H9 (cell line): Measurements from ENCODE around the gene KIAA0930. TPM values are rescaled to one million over a fixed set of nuclear protein-coding genes. Genes with fewer than 3 reads are reported as not detected.
"Not testable (repeated sequence)": the region's sequence is repeated elsewhere in the genome, so short reads cannot be mapped to it uniquely, and the experiment has no call there.

Experiments used
- DNase-seq: peaks from one replicate; pipeline ENCODE4 v3.0.0-alpha.2; 2017
- H2AFZ ChIP-seq: one replicate; pipeline ENCODE4 v1.6.1; 2013; ENCODE audit warnings: mild to moderate bottlenecking, low read length, control low read depth, moderate library complexity
- H2AK5ac ChIP-seq: 2 replicates; pipeline ENCODE4 v1.6.1; 2013; ENCODE audit warnings: low read length, control low read depth, mixed read lengths; ENCODE audit not compliant: insufficient read length
- H2BK120ac ChIP-seq: one replicate; pipeline ENCODE4 v1.6.1; 2013; ENCODE audit warnings: low read depth, mild to moderate bottlenecking, low read length, control low read depth, inconsistent platforms; ENCODE audit not compliant: poor library complexity, severe bottlenecking
- H2BK12ac ChIP-seq: 2 replicates; pipeline ENCODE4 v1.6.1; 2013; ENCODE audit warnings: low read length, control low read depth, mixed read lengths, low read depth; ENCODE audit not compliant: insufficient read length
- H2BK15ac ChIP-seq: 2 replicates; pipeline ENCODE4 v1.6.1; 2013; ENCODE audit warnings: low read depth, low read length, control low read depth
- H2BK20ac ChIP-seq: one replicate; pipeline ENCODE4 v1.6.1; 2013; ENCODE audit warnings: low read depth, mild to moderate bottlenecking, low read length, control low read depth, inconsistent platforms; ENCODE audit not compliant: poor library complexity, severe bottlenecking
- H2BK5ac ChIP-seq: 2 replicates; pipeline ENCODE4 v1.6.1; 2013; ENCODE audit warnings: low read length, control low read depth, mixed read lengths; ENCODE audit not compliant: insufficient read length
- H3K14ac ChIP-seq: 2 replicates; pipeline ENCODE4 v1.6.1; 2013; ENCODE audit warnings: low read length, control low read depth; ENCODE audit not compliant: insufficient read depth
- H3K18ac ChIP-seq: 2 replicates; pipeline ENCODE4 v1.6.1; 2013; ENCODE audit warnings: low read depth, mild to moderate bottlenecking, mixed read lengths, low read length, control low read depth; ENCODE audit not compliant: insufficient read length
- H3K23ac ChIP-seq: 2 replicates; pipeline ENCODE4 v1.6.1; 2013; ENCODE audit warnings: low read length, control low read depth, mixed read lengths, low read depth; ENCODE audit not compliant: insufficient read length
- H3K23me2 ChIP-seq: 2 replicates; pipeline ENCODE4 v1.6.1; 2013; ENCODE audit warnings: low read depth, mild to moderate bottlenecking, mixed read lengths, low read length, control low read depth; ENCODE audit not compliant: insufficient read length, poor library complexity, severe bottlenecking
- H3K27ac ChIP-seq: 2 replicates; pipeline ENCODE4 v1.5.1; 2013; ENCODE audit warnings: low read length, control low read depth, mixed read lengths, low read depth; ENCODE audit not compliant: insufficient read length
- H3K27me3 ChIP-seq: 2 replicates; pipeline ENCODE4 v1.6.1; 2013; ENCODE audit warnings: low read length, control low read depth, inconsistent platforms; ENCODE audit not compliant: insufficient read depth
- H3K4ac ChIP-seq: 2 replicates; pipeline ENCODE4 v1.6.1; 2013; ENCODE audit warnings: low read depth, mild to moderate bottlenecking, control low read depth, inconsistent platforms, low read length, moderate library complexity
- H3K4me1 ChIP-seq: 2 replicates; pipeline ENCODE4 v1.6.1; 2013; ENCODE audit warnings: low read length, control low read depth, inconsistent platforms; ENCODE audit not compliant: insufficient read depth
- H3K4me2 ChIP-seq: 2 replicates; pipeline ENCODE4 v1.6.1; 2013; ENCODE audit warnings: low read length, control low read depth, mixed read lengths; ENCODE audit not compliant: insufficient read length, insufficient read depth
- H3K56ac ChIP-seq: 2 replicates; pipeline ENCODE4 v1.6.1; 2013; ENCODE audit warnings: low read depth, mild to moderate bottlenecking, mixed read lengths, low read length, control low read depth; ENCODE audit not compliant: insufficient read length
- H3K79me1 ChIP-seq: 2 replicates; pipeline ENCODE4 v1.6.1; 2013; ENCODE audit warnings: low read depth, mild to moderate bottlenecking, moderate library complexity, low read length, control low read depth, inconsistent platforms; ENCODE audit not compliant: insufficient read depth, poor library complexity, severe bottlenecking
- H3K79me2 ChIP-seq: 2 replicates; pipeline ENCODE4 v1.6.1; 2013; ENCODE audit warnings: low read length, control low read depth, inconsistent platforms; ENCODE audit not compliant: insufficient read depth
- H3K9ac ChIP-seq: 2 replicates; pipeline ENCODE4 v1.6.1; 2013; ENCODE audit warnings: low read length, control low read depth, mixed read lengths; ENCODE audit not compliant: insufficient read length; ENCODE audit errors: extremely low read depth
- H3K9me3 ChIP-seq: one replicate; pipeline ENCODE4 v1.6.1; 2013; ENCODE audit warnings: low read depth, low read length, inconsistent platforms; ENCODE audit not compliant: control insufficient read depth
- H3T11ph ChIP-seq: one replicate; pipeline ENCODE4 v1.6.1; 2013; ENCODE audit warnings: mild to moderate bottlenecking, low read length, control low read depth, inconsistent platforms
- H4K20me1 ChIP-seq: one replicate; pipeline ENCODE4 v1.6.1; 2013; ENCODE audit not compliant: control insufficient read depth, insufficient read length, insufficient read depth
- H4K5ac ChIP-seq: 2 replicates; pipeline ENCODE4 v1.6.1; 2013; ENCODE audit warnings: low read depth, mild to moderate bottlenecking, mixed read lengths, low read length, control low read depth; ENCODE audit not compliant: insufficient read length
- H4K8ac ChIP-seq: replicated peaks from 2 replicates; pipeline ENCODE4 v1.6.1; 2013; ENCODE audit warnings: low read length, control low read depth, mixed read lengths, low read depth; ENCODE audit not compliant: insufficient read length
- H4K91ac ChIP-seq: 2 replicates; pipeline ENCODE4 v1.6.1; 2013; ENCODE audit warnings: low read depth, mild to moderate bottlenecking, moderate library complexity, mixed read lengths, low read length, control low read depth; ENCODE audit not compliant: insufficient read length
- H3K27ac Mint-ChIP-seq, 3 experiments: 2 replicates in 2 of 3; 3 replicates in 1 of 3; pipeline ENCODE4 v1.8.0; 2020 to 2021; ENCODE audit warnings: mixed read lengths in 3 of 3, mild to moderate bottlenecking in 1 of 3, moderate library complexity in 1 of 3
- H3K27me3 Mint-ChIP-seq: 2 replicates; pipeline ENCODE4 v1.8.0; 2021; ENCODE audit warnings: low read depth, mild to moderate bottlenecking, moderate library complexity, mixed read lengths
- H3K36me3 Mint-ChIP-seq, 3 experiments: 2 replicates in 2 of 3; 3 replicates in 1 of 3; pipeline ENCODE4 v1.8.0; 2020 to 2021; ENCODE audit warnings: low read depth in 3 of 3, mixed read lengths in 3 of 3; ENCODE audit not compliant: insufficient read depth in 1 of 3
- H3K4me1 Mint-ChIP-seq, 2 experiments: 2 replicates each; pipeline ENCODE4 v1.8.0; 2020; ENCODE audit warnings: mixed read lengths in 2 of 2
- H3K4me3 Mint-ChIP-seq, 2 experiments: 2 replicates in 1 of 2; 3 replicates in 1 of 2; pipeline ENCODE4 v1.8.0; 2020 to 2021; ENCODE audit warnings: mild to moderate bottlenecking in 2 of 2, mixed read lengths in 2 of 2, moderate library complexity in 1 of 2
- H3K9me3 Mint-ChIP-seq, 2 experiments: 2 replicates in 1 of 2; 3 replicates in 1 of 2; pipeline ENCODE4 v1.8.0; 2020; ENCODE audit warnings: mild to moderate bottlenecking in 2 of 2, mixed read lengths in 2 of 2, moderate library complexity in 1 of 2
- WGBS: extraction: QIAGEN DNeasy Blood & Tissue Kit; methylation state at CpG from one replicate; pipeline ENCODE4 v1.1.7; 2013; ENCODE audit warnings: missing lambda C conversion rate, low lambda C conversion rate, mixed read lengths; ENCODE audit not compliant: insufficient read length; ENCODE audit errors: extremely low coverage; 5-methylcytosine and 5-hydroxymethylcytosine counted together
- total RNA-seq: library from RNA; stranded (reverse); gene quantifications from 2 replicates; pipeline ENCODE4 v1.2.1, GENCODE V29; 2021
- TF ChIP-seq, protein P1 (sequence below): fragments of 200-600 bp; sonication (generic); conservative IDR thresholded peaks from 3 replicates; pipeline ENCODE4 v1.8.0; 2021; ENCODE audit warnings: antibody characterized with exemption, mild to moderate bottlenecking

KIAA0930 gene
- total RNA-seq, 1 experiment from 2014 or later, result 46.2 TPM

DNA sequence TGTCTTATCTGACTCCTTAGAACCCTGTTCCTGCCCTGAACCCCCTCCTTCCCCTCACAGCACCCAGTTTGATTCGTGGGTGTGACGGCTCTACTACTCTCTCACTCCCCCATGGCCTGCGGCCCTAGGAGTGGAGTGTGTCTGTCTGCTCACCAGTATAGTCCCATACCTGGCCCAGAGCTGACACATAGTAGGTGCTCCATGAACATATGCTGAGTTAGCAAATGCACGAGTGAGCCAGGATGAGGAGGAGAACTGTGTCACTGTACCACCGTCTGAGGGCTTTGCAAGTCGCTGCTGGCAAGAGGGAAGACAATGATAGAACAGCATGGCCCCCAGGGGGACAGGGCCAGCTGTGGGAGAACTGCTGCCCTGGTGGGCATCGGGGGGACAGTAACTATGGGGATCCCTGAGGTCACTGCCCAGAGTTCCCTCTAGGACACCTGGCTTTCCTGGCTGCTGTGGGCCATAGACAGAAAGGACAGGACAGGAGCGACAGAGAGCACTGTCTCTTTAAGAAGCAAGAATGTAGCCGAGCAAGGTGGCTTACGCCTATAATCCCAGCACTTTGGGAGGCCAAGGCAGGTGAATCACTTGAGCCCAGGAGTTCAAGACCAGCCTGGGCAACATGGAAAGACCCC, 19.2 kb upstream of the KIAA0930 start:
- Histone ChIP-seq H3K4me2 (no peak overlapping the region), H3K14ac (no peak overlapping the region; the same call in 1 of the 2 replicates), H2BK20ac (no peak overlapping the region), H2AFZ (no peak overlapping the region), H4K8ac (no peak overlapping the region), H2BK120ac (no peak overlapping the region), H3K27ac (no peak overlapping the region), H3K18ac (no peak overlapping the region), H4K5ac (no peak overlapping the region), H3K23me2 (no peaks in the 10 kb centered on the region), H3K4me1 (peaks cover 2% of the 10 kb centered on the region; the same call in 1 of the 2 replicates), H2BK12ac (no peak overlapping the region), H3K79me2 (no peaks in the 10 kb centered on the region), H3K23ac (no peak overlapping the region), H2BK5ac (no peak overlapping the region), H4K91ac (no peak overlapping the region), H2BK15ac (no peak overlapping the region), H3K27me3 (no peaks in the 10 kb centered on the region; the same call in 1 of the 2 replicates), H3K4ac (no peak overlapping the region), H3T11ph (no peak overlapping the region), H4K20me1 (no peaks in the 10 kb centered on the region), H3K9ac (no peak overlapping the region), H3K56ac (no peak overlapping the region), H3K79me1 (no peaks in the 10 kb centered on the region), H3K9me3 (no peaks in the 10 kb centered on the region), H2AK5ac (no peak overlapping the region)
- Mint-ChIP-seq H3K36me3 (peaks cover 0 to 4% (median 0%) of the 10 kb centered on the region in 3 experiments; a peak in 3 of 7 replicates), H3K4me1 (peaks cover 3 to 12% of the 10 kb centered on the region in 2 experiments), H3K27ac (no peak overlapping the region), H3K9me3 (peaks cover 3 to 8% of the 10 kb centered on the region in 2 experiments), H3K4me3 (no peak overlapping the region), H3K27me3 (peaks cover 41% of the 10 kb centered on the region)
- no CpG with 5 or more reads among the region's 10 CpGs for WGBS
- TF ChIP-seq, protein P1, sequence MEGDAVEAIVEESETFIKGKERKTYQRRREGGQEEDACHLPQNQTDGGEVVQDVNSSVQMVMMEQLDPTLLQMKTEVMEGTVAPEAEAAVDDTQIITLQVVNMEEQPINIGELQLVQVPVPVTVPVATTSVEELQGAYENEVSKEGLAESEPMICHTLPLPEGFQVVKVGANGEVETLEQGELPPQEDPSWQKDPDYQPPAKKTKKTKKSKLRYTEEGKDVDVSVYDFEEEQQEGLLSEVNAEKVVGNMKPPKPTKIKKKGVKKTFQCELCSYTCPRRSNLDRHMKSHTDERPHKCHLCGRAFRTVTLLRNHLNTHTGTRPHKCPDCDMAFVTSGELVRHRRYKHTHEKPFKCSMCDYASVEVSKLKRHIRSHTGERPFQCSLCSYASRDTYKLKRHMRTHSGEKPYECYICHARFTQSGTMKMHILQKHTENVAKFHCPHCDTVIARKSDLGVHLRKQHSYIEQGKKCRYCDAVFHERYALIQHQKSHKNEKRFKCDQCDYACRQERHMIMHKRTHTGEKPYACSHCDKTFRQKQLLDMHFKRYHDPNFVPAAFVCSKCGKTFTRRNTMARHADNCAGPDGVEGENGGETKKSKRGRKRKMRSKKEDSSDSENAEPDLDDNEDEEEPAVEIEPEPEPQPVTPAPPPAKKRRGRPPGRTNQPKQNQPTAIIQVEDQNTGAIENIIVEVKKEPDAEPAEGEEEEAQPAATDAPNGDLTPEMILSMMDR, result no peak
- no peak for DNase-seq

DNA sequence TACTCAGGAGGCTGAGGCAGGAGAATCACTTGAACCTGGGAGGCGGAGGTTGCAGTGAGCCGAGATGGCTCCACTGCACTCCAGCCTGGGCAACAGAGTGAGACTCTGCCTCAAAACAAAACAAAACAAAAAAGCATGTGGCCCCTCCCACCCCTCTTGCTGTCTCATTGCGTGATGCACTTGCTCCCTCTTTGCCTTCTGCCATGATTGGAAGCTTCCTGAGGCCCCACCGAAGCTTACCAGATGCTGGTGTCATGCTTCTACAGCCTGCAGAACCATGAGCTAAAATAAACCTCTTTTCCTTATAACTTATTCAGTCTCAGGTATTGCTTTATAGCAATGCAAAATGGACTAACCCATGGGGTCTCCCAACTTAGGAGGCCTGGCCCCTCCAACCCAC, 17.2 kb upstream of the KIAA0930 start:
- no CpG with 5 or more reads among the region's 4 CpGs for WGBS
- not testable (repeated sequence) for H3K14ac ChIP-seq, H3K4ac ChIP-seq, H2BK12ac ChIP-seq, H3K27me3 ChIP-seq, H3K27ac Mint-ChIP-seq, H3K9me3 Mint-ChIP-seq, H4K8ac ChIP-seq, H2BK120ac ChIP-seq, H3K79me2 ChIP-seq, H4K5ac ChIP-seq, H3K36me3 Mint-ChIP-seq, H3K9ac ChIP-seq, H2BK5ac ChIP-seq, H4K20me1 ChIP-seq, DNase-seq, H3K4me2 ChIP-seq, H2BK15ac ChIP-seq, H3K79me1 ChIP-seq, H3K4me3 Mint-ChIP-seq, H2BK20ac ChIP-seq, H3K18ac ChIP-seq, H3K27ac ChIP-seq, H4K91ac ChIP-seq, H2AFZ ChIP-seq, H3K56ac ChIP-seq, H2AK5ac ChIP-seq, H3K23me2 ChIP-seq, H3K4me1 ChIP-seq, H3K9me3 ChIP-seq, H3K23ac ChIP-seq, H3T11ph ChIP-seq
- H3K4me1 Mint-ChIP-seq, result peaks cover 0 to 12% of the 10 kb centered on the region in 2 experiments; a peak in 3 of 4 replicates
- peaks cover 29% of the 10 kb centered on the region for H3K27me3 Mint-ChIP-seq
